Ecto neural progenitor cell (in vitro differentiated cells): ENCODE results near the gene OGFOD2.
A peak's percentile ranks its signal among the peaks of the same experiment; 100 is the strongest.
"Not testable (repeated sequence)": the region's sequence is repeated elsewhere in the genome, so short reads cannot be mapped to it uniquely, and the experiment has no call there.

Experiments used
- DNase-seq: peaks from one replicate; pipeline ENCODE4 v3.0.0-alpha.2; 2018; ENCODE audit warnings: low spot score

The OGFOD2 gene

GRCh38 chr12:122974892-122975789 is at the start of gene OGFOD2:
Gene OGFOD2 (plus strand): TSS chr12:122975244. CDS start chr12:122975252, 8 bp downstream.
- DNase-seq = peak; percentile 95

- DNase-seq = peak; percentile 47
Measured at GRCh38 chr12:122927756-122928403, 47.2 kb upstream of the OGFOD2 start.

- DNase-seq = peak; percentile 67
Measured at GRCh38 chr12:122928404-122929147, 46.5 kb upstream of the OGFOD2 start.

GRCh38 chr12:122929148-122929538 is 45.9 kb upstream of the OGFOD2 start:
- no peak for DNase-seq

GRCh38 chr12:122929812-122930211 is 45.2 kb upstream of the OGFOD2 start:
- peak; percentile 45 for DNase-seq

GRCh38 chr12:122932207-122932606 is 42.8 kb upstream of the OGFOD2 start:
- DNase-seq = peak; percentile 40

- DNase-seq = no peak
Measured at GRCh38 chr12:122934722-122935121, 40.3 kb upstream of the OGFOD2 start.

GRCh38 chr12:122935318-122935717 is 39.7 kb upstream of the OGFOD2 start:
- peak; percentile 70 for DNase-seq

GRCh38 chr12:122937622-122938091 is 37.4 kb upstream of the OGFOD2 start:
- DNase-seq = no peak

- DNase-seq = no peak
Measured at GRCh38 chr12:122939125-122939524, 35.9 kb upstream of the OGFOD2 start.

GRCh38 chr12:122941351-122941750 is 33.7 kb upstream of the OGFOD2 start:
- not testable (repeated sequence) for DNase-seq

- DNase-seq = no peak
Measured at GRCh38 chr12:122942637-122943036, 32.4 kb upstream of the OGFOD2 start.

- DNase-seq = peak; percentile 43
Measured at GRCh38 chr12:122943196-122943595, 31.8 kb upstream of the OGFOD2 start.

GRCh38 chr12:122944605-122945592 is 30.1 kb upstream of the OGFOD2 start:
- peak; percentile 58 for DNase-seq

GRCh38 chr12:122946690-122947341 is 28.2 kb upstream of the OGFOD2 start:
- DNase-seq = no peak

GRCh38 chr12:122947352-122947792 is 27.7 kb upstream of the OGFOD2 start:
- no peak for DNase-seq

- DNase-seq = no peak
Measured at GRCh38 chr12:122948605-122949004, 26.4 kb upstream of the OGFOD2 start.

- no peak for DNase-seq
Measured at GRCh38 chr12:122949405-122949804, 25.6 kb upstream of the OGFOD2 start.

- DNase-seq = no peak
Measured at GRCh38 chr12:122949816-122950675, 25.0 kb upstream of the OGFOD2 start.

- no peak for DNase-seq
Measured at GRCh38 chr12:122951406-122951805, 23.6 kb upstream of the OGFOD2 start.
